HG02884 (cell line): ENCODE results near the gene THSD4.

Experiments
- ATAC-seq: cut with Tn5 transposase; IDR thresholded peaks from one replicate; pipeline ENCODE4 v1.9.1; 2021; ENCODE audit warnings: mild to moderate bottlenecking, moderate library complexity; ENCODE audit not compliant: unreplicated experiment

THSD4 gene

DNA sequence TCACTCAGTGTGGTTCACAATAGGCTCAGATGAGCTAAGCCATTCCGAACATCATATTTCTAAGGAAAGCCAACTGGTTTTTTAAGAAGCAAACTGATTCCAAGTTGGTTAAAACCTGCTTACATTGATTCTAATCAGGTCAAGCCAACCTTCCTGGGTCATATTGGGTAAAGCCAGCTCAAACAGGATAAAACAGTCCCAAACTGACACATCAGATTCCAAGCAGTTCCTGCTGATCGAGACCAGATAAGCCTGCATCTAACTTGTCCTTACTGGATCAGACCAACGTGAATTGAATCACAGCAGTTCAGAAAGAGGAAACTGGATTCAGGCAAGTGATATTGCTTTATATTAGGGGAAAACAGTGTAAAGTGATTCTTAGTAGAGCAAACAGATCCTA, 18.6 kb upstream of the THSD4 start:
- ATAC-seq, result no peak

DNA sequence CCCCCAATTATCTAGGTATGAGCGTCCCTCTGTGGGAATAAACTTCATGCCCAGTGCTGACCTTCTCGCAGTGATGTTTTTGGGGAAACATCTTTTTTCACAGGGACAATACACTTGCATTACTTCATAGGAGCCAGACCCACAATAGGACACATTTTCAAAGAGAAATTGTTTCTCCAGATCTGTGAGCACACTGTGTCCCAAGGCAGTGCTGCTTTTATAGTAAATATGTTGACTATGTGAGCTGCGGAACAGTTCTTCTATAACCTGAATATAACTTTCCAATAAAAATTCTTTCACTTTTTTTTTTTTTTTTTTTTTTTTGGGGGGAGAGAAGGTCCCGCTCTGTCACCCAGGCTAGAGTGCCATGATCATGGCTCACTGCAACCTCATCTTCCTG, 17.4 kb upstream of the THSD4 start:
- no peak for ATAC-seq

DNA sequence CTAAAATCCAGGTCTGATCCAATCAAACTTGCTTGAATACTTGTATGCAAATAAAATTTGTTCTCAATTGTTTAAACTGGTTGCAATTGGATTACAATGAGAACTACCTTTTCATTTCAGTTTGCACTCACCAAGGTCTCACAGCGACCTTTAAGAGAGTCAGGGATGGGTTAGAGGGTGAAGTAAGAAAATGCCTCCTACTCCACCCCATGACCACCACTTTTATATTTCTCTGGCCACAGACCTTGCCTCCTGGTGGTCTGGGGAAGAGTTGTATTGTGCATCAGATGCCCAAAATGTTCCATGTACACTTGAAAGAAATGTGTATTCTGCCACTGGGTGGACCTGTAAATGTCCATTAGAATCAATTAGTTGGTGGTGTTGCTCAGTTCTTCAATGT, 16.4 kb upstream of the THSD4 start:
- no peak for ATAC-seq

DNA sequence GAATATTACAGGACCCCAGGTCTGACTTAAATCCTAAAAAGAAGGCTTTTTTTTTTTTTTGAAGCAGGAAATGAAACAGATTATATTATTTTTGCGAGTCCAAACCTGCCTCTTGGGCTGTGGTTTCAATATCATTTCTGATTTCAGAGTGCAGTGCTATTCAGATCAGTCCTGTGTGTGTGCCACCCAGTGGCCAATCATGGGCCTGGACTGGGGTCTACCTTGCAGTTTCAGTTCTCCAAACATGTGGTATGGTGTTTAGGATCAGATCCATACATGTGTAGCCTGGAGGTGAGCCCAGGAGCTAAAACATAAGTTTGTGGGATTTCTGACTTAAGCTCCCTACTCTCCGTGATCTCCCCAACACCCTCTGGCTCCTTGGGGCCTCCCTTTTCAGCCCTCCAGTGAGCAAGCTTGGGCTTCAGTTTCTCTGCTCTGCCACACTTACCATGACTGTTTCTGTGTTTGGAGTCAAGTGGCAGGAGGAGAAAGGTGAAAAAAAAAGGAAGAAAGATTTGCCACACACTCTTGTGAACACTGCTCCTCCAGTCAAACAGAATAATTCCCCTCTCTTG, 12.1 kb upstream of the THSD4 start:
- no peak for ATAC-seq

DNA sequence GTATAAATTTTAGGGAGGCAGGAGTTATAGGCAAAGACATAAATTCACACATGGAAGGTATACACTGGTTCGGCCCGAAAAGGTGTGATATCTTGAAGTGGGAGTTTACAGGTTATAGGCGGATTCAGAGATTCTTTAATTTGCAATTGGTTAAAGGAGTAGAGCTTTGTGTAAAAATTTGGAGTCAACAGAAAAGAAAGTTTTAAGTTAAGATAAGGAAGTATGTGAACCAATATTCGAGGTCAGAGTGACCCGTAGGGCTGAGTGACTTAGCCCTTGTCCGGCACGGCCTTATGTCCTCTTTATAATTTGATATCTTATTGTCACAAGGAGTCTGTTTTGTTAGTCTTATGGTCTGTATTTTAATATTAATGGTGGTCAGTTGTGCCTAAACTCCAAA, 10.6 kb upstream of the THSD4 start:
- no peak for ATAC-seq

DNA sequence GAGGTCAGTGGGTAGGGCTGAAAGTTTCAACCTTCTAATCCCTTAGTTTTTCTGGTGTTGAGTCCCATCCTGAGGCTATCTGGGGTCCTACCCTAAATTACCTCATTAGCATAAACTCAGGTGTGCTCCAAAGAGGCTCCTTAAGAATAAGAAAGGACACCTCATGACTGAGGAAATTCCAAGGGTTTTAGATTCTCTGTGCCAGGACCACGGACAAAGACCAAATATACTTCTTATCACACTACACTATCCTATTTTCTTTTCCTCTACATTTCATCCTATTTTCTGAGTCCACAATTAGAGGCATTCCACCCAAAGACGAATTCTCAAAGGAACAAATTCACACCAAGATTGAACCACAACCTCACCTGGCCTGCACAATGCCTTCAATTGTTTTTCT, 9.8 kb upstream of the THSD4 start:
- no peak for ATAC-seq

DNA sequence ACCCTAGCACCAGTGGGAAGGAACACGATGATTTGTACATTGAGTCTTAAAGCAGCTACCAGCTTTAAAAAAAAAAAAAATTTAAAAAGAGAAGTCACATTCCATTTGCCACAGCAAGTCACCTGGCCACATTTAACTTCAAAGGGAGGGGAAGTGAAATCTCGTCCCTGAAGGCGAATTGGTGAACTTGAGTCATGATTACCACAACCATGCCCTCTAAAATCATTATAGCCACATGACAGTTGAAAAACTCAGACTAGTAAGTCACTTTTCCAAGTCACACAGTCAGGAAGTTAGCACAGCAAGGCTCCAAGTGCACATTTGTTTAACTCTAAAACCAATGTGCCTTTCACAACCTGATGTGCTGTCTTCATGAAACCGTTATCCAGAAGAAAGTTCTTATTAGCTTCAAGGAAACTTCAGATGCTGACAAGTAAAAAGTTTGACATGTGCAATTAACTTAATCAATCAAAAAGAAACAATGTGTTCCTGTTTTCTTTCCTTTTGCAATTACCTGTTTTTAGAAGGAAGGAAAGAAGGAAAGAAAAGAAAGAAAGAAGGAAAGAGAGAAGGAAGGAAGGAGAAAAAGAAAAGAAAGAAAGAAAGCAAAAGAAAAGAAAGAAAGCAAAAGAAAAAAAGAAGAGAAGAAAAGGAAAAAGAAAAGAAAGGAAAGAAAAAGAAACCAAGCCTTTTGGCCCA, 8.3 kb upstream of the THSD4 start:
- no peak for ATAC-seq

DNA sequence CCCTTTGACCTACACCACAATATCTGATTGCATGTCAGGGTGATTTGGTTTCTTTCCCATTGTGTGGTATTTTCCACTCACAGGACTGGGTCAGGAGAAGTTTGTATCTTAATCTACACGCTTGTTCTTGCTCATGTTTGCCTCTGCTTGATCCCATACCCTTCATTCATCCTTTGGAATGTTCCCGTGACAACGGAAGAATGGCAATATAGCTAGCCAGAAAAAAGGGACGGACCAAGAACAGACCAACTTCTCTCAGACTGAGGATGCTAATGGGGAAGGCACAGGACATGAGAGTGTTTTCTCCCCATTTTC, 7.8 kb upstream of the THSD4 start:
- no peak for ATAC-seq

DNA sequence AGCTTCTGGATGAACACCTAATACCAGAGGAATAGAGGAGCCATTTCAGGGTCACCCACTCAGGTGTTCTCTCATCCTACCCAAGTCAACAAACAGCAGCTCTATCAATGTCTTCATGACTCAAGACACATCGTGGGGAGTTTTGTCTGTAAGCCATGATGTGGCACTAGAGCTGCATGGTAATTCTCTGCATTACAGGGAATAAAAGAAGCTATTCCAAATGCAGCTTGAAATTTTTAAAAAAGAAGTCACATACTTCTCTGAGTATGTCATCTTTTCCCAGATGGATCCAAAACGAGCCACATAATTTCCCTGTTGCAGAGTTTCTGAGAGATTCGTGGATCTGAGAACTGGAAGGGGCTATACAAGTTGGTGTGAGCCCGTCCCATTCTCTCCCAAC, 6.1 kb upstream of the THSD4 start:
- ATAC-seq, result no peak

DNA sequence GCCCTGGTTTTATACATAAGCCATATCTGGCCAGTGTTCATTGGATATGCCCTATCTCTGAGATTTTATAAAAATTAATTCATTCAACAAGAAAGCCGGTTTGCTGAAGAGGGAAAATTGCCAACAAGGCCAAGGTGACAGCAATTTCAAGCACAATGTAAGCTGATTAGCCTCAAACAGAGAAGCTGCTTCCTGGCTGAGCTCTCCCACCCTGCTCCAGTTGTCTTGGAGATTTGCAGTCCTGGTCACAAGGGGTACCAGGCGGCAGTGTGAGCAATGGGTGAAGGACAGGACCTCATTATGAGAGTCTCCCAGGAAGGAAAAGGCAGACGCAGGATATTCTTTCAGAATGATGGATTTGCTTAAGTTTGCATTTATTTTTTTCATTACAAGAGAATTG, 5.4 kb upstream of the THSD4 start:
- no peak for ATAC-seq

DNA sequence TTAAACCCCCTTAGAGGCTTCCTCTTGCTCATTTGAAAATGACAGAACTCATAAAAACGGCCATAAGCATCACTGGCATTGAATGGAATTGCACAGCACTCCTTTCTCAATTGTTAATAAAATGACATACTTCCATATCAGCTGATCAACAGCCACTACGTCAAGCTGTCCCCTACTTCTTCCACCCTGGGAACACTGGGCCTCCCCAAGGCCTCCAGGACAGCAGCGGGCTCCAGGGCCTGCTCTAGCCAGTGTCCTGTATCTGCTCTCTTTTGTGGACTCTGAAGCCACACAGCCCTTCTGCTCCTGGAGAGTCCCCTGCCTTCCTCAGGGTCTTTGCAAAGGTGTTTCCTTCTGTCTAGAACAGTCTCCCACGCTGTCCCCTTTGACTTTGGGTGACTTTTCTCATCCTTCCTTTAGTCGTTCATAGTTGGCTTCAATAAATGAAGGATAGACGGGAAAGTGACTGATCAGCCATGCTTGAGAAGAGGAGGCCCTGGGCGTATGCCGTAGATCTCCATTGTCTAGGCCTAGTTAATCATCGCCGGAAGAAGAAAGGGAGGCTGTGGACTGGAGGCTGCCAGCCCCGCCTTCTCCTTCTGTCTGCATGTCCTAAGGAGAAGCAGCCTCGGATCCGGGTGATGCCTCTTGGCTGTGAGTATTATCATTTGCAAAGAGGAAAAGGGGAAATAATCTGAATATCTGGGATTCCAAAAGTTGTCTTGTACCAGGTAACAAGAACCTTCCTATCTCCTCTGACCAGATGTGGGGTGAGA, 4.7 kb upstream of the THSD4 start:
- ATAC-seq, result no peak

DNA sequence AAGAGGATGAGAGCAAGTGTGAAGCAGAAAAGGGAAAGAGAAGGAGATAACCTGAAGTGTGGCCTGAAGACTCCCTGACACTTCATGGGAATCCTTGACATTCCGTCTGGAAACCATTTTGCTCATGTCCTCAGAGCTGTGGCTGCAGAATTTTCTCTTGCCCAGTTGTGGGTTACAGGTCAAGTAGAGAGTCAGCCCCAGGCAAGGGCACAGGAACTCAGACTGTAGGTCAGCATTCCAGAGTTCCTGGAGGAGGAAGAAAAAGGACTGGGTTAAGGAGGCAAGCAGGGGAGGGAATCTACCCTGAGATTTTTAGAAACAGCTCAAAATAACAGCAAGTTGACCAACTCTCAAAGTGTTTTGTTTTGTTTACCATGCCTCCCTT, 4.1 kb upstream of the THSD4 start:
- no peak for ATAC-seq

DNA sequence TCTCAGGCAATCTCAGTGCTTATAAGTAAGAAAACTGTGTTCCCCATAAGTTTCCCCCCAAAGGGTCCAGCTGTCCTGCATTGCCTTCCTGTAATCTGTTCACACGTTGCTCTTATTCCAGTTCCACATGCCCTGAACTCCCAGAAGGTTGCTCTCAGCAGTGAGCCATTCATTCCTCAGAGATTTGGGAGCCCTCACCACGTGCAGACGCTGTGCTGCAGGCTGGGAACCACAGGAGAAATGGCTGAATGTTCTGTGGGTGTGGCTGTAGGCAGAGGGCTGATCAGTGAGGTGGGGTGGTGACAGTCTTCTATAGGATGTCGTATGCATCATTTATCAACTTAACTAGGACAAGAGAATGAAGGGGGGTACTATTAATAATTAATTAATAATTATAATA, 3.3 kb upstream of the THSD4 start:
- no peak for ATAC-seq

DNA sequence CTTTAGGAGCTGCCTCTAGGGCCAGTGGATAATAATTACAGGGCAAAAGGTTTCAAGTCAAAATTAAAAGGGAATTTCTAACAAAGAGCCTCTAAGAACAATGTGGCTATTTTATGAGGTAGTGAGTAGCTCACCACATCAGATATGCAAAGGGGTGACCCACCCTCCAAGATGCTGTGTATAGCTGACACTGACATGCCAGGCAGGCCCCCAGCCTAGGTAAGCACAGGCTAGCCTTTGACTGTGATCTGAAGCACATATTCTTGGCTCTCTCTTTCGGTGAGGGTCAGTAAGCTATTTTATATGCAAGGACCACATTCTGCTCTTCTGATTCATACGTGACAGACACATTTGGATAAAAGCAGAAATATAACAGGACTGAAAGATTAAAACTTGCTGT, 2.8 kb upstream of the THSD4 start:
- ATAC-seq, result no peak

DNA sequence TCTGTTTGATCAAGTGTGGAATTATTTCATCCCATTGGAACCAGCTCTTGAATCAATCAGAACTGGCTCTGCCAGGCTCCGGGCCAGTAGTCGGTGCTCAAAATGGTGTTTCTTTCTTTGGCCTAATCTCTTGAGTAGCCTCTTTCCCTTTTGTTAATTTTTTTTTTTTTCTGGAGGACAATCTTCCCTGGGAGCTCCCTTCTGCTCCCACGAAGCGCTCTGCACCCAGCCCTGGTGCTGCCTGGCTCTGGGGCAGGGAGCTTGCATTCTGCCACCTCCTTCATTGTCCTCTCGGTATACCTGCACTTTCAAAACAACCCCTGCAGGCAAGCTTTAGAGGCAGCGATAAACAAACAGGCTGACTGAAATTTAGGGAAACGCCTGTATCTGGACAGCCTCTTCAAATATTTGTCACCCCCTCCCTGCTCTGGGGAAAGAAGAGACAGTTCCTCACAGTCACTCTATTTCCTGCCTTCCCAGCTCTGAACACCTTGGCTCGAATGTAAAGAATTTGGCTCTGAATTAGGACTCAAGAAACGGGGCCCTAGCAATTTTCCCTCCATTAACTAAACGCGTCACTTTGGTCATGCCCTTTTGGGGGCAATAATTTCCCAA, 1.1 kb upstream of the THSD4 start:
- no peak for ATAC-seq

DNA sequence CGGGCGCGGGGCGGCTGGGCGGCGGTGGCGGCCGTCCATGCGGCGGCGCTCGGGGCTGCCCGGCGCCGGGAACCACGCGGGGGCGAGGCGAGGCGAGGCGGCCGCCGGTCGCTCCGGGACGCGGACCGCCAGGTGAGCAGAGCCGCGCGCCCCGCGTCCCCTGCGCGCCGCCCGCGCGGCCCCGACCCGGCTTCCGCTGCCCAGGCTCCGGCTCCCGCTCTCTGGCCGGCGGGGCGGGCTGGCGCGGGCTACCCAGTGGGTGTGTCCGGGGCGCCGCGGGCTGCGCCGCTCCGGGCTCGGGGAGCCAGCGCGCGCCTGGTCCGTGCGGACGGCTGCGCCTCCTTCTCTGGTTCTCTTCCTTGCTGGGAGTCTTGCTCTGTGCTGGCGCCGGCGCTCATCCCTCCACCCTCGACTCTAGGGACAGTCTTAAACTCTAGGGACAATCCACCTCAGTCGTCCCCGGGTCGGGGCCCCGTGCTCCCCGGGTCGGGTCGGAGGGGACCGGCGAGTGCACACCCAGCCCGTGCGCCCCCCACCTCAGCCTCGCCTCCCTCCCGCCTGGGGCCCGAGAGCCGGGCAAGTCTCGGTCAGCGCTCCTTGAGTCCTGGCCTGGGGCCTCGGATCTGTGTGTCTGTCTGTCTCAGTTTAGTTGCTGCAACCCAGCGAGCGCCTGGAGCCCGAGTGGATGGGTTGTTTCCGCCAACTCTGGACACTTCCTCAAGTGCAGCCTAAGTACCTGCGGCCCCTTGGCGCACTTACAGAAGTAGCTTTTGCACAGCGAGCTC, 488 bp downstream of the THSD4 start:
- peak; percentile 30 for ATAC-seq

DNA sequence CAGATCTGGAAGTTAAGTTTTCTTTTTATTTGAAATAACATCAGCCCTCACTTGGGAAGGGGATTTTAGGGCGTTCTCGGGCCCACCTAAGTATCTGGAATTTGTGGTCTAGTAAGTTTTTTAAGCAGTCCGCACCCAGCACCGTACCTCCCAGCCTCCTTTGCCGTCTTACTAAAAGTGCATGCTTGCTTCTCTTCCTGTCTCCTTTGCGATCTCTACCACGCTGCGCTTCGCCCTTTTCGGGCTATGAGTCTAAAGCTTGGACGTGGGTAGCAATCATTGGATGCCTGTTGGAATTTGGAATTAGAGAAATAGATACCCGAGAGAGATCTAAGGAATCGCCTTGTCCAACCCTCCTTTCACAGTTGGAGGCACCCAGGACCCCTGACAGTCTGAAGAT, 1.1 kb downstream of the THSD4 start:
- ATAC-seq, result no peak

DNA sequence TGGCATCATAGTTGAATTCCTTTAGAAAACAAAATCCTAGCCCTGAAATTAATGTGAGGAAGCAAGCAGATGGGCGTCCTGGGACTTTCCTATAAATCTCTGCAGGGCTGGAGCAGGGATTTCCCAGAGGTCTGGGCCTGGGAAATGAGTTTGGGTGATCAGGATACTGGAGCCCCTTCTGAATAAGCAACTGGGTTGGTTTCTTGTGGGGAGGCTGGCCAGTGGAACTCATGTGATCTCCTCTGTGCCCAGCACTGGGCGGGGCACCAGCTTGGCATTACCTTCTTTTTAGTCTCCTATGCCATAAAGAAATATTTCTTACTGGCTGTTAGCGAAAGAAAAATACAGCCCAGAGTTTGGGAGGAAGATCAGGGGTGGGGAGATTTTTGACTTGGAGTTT, 1.7 kb downstream of the THSD4 start:
- no peak for ATAC-seq

DNA sequence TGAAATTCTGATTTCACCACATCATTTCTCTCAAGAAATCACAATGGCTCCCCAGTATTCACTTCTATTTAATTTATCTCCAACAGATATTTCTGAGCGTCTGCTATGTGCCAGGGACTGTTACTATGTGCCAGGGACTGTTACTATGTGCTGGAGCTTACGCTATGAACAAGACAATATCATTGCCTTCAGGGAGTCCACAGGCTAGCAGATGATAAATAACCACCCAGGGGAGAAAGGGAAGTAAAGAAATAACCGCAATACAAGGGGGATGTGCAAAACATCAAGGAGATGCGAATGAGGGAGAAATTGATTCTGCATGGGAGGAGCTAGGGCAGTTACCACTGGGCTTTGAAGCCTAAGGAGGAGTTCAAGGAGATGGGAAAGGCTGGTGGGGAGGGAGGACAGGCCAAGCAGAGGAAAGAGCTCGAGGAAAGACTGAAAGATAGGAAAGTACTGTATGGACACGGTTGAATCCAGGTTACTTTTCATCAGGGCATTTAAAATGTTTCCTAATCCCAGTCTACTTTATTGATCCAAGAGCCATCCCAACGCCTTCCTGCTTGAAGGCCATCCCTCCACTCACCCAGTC, 2.5 kb downstream of the THSD4 start:
- ATAC-seq, result no peak

DNA sequence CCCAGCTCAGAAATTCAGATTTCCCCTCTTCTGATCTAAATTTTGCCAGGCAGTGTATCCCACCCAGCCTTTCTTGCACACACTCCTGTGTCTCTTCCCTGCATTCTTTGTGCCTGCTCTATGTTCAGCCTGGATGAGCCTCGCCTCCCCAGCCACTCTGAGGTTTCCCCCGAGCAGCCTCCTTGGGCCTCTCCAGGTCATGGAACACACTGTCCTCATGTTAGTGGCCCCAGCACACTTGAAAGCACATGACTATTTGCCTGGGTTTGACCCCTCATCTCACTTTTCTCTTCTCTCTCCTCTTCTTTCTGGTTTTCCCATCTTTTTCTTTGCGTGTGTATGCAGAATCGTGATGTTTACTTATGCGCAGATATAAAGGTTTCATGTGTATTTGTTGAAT, 3.1 kb downstream of the THSD4 start:
- no peak for ATAC-seq
